Liver (tissue), 9 donors: ENCODE data around the gene CLEC1A. TPM values are rescaled to one million over a fixed set of nuclear protein-coding genes. Genes with fewer than 3 reads are reported as not detected.

Source experiments
- DNase-seq: peaks from one replicate; pipeline ENCODE4 v3.0.0-alpha.2; 2017; ENCODE audit warnings: low spot score
- H3K27ac ChIP-seq, 2 donors: one replicate each; pipeline ENCODE4 v1.7.0; 2013; ENCODE audit warnings: inconsistent platforms in 2 of 2, low read length in 2 of 2, control low read depth in 1 of 2, low read depth in 1 of 2, mild to moderate bottlenecking in 1 of 2
- H3K27me3 ChIP-seq, 4 donors: one replicate each; pipeline versions ENCODE4 v1.6.1 to v1.7.0; 2013; ENCODE audit warnings: low read length in 3 of 4, inconsistent platforms in 1 of 4, mild to moderate bottlenecking in 1 of 4, moderate library complexity in 1 of 4; ENCODE audit not compliant: control insufficient read depth in 4 of 4, insufficient read depth in 4 of 4
- H3K36me3 ChIP-seq, 4 donors: one replicate each; pipeline versions ENCODE4 v1.6.1 to v1.7.0; 2013; ENCODE audit warnings: low read length in 3 of 4, mild to moderate bottlenecking in 3 of 4, low read depth in 1 of 4, moderate library complexity in 1 of 4; ENCODE audit not compliant: control insufficient read depth in 4 of 4, insufficient read depth in 3 of 4
- H3K4me1 ChIP-seq, 4 donors: one replicate each; pipeline versions ENCODE4 v1.6.1 to v1.7.0; 2013; ENCODE audit warnings: low read length in 3 of 4, mild to moderate bottlenecking in 3 of 4, moderate library complexity in 1 of 4; ENCODE audit not compliant: control insufficient read depth in 4 of 4, insufficient read depth in 4 of 4
- H3K4me3 ChIP-seq, 3 donors: one replicate each; pipeline versions ENCODE4 v1.6.1 to v1.7.0; 2013; ENCODE audit warnings: low read length in 3 of 3, control low read depth in 1 of 3, low read depth in 1 of 3, mild to moderate bottlenecking in 1 of 3
- H3K9ac ChIP-seq, 2 donors: one replicate each; pipeline ENCODE4 v1.7.0; 2013; ENCODE audit warnings: low read length in 2 of 2, mild to moderate bottlenecking in 2 of 2, moderate library complexity in 2 of 2, control low read depth in 1 of 2, low read depth in 1 of 2
- H3K9me3 ChIP-seq, 4 donors: one replicate each; pipeline versions ENCODE4 v1.6.1 to v1.7.0; 2013; ENCODE audit warnings: low read length in 3 of 4; ENCODE audit not compliant: control insufficient read depth in 4 of 4
- ATF3 ChIP-seq: IDR thresholded peaks from 2 replicates; pipeline ENCODE4 v1.6.1; 2016; ENCODE audit warnings: antibody characterized with exemption
- EGR1 ChIP-seq, 2 donors: IDR thresholded peaks; 2 replicates each; pipeline ENCODE4 v1.6.1; 2016 to 2018; ENCODE audit warnings: antibody characterized with exemption in 2 of 2, low read depth in 2 of 2
- FOXA1 ChIP-seq: IDR thresholded peaks from 2 replicates; pipeline ENCODE4 v1.6.1; 2016; ENCODE audit warnings: antibody characterized with exemption
- FOXA2 ChIP-seq: IDR thresholded peaks from 2 replicates; pipeline ENCODE4 v1.6.1; 2016; ENCODE audit warnings: antibody characterized with exemption
- GABPA ChIP-seq, 2 donors: IDR thresholded peaks in 1 of 2; conservative IDR thresholded peaks in 1 of 2; 2 replicates each; pipeline ENCODE4 v1.6.1; 2016; ENCODE audit warnings: antibody characterized with exemption in 2 of 2, mild to moderate bottlenecking in 1 of 2, moderate library complexity in 1 of 2
- HNF4A ChIP-seq, 2 donors: conservative IDR thresholded peaks; 2 replicates each; pipeline ENCODE4 v1.6.1; 2016; ENCODE audit warnings: antibody characterized with exemption in 2 of 2, mild to moderate bottlenecking in 2 of 2
- JUND ChIP-seq, 2 donors: IDR thresholded peaks; 2 replicates each; pipeline ENCODE4 v1.6.1; 2016; ENCODE audit warnings: antibody characterized with exemption in 2 of 2
- MAX ChIP-seq: IDR thresholded peaks from 2 replicates; pipeline ENCODE4 v1.6.1; 2016; ENCODE audit warnings: antibody characterized with exemption
- NR2F2 ChIP-seq: IDR thresholded peaks from 2 replicates; pipeline ENCODE4 v1.6.1; 2016; ENCODE audit warnings: antibody characterized with exemption
- RAD21 ChIP-seq, 2 donors: IDR thresholded peaks; 2 replicates each; pipeline ENCODE4 v1.6.1; 2016; ENCODE audit warnings: antibody characterized with exemption in 2 of 2, mild to moderate bottlenecking in 2 of 2
- REST ChIP-seq: IDR thresholded peaks from 2 replicates; pipeline ENCODE4 v1.6.1; 2016; ENCODE audit warnings: antibody characterized with exemption, mild to moderate bottlenecking
- RXRA ChIP-seq, 2 donors: IDR thresholded peaks; 2 replicates each; pipeline ENCODE4 v1.6.1; 2017 to 2018; ENCODE audit warnings: antibody characterized with exemption in 2 of 2, mild to moderate bottlenecking in 1 of 2
- SP1 ChIP-seq: IDR thresholded peaks from 2 replicates; pipeline ENCODE4 v1.6.1; 2018; ENCODE audit warnings: antibody characterized with exemption, mild to moderate bottlenecking
- TAF1 ChIP-seq: conservative IDR thresholded peaks from 2 replicates; pipeline ENCODE4 v1.6.1; 2016; ENCODE audit warnings: antibody characterized with exemption, mild to moderate bottlenecking
- YY1 ChIP-seq: IDR thresholded peaks from 2 replicates; pipeline ENCODE4 v1.6.1; 2016; ENCODE audit warnings: antibody characterized with exemption, mild to moderate bottlenecking
- ZBTB33 ChIP-seq: IDR thresholded peaks from 2 replicates; pipeline ENCODE4 v1.6.1; 2016; ENCODE audit warnings: antibody characterized with exemption
- WGBS: extraction: QIAGEN DNeasy Blood & Tissue Kit; methylation state at CpG from one replicate; pipeline ENCODE4 v1.1.7; 2013; 5-methylcytosine and 5-hydroxymethylcytosine counted together
- polyA plus RNA-seq, 2 donors: library from polyadenylated mRNA; stranded (reverse) in 1 of 2; unstranded in 1 of 2; fragments of 200-250 nt in 1 of 2; fragments of >200 nt in 1 of 2; fragmentation: Nextera tagmentation in 1 of 2; extraction: Ambion mirVana in 1 of 2; gene quantifications; one replicate each; pipeline versions ENCODE4 v1.2.1 to v1.2.3, GENCODE V29; 2013 to 2015
- total RNA-seq, 2 donors: library from RNA; depleted of rRNA; stranded (reverse); fragments of >200 nt; gene quantifications; one replicate each; pipeline ENCODE4 v1.2.3, GENCODE V29; 2014
- TF ChIP-seq, protein P1 (sequence below): fragments of 150-350 bp; IDR thresholded peaks from 2 replicates; pipeline ENCODE4 v1.5.1; 2017; ENCODE audit warnings: improper control_type of control experiment, low read depth, low read length; ENCODE audit not compliant: missing input control
- donor health status: healthy.
- donor health status: healthy.
- donor health status: healthy.
- donor health status: healthy.
- donor health status: healthy.

The CLEC1A gene
- total and polyA plus RNA-seq, 4 donors: 0.09 to 2.1 (median 1.1) TPM

DNA sequence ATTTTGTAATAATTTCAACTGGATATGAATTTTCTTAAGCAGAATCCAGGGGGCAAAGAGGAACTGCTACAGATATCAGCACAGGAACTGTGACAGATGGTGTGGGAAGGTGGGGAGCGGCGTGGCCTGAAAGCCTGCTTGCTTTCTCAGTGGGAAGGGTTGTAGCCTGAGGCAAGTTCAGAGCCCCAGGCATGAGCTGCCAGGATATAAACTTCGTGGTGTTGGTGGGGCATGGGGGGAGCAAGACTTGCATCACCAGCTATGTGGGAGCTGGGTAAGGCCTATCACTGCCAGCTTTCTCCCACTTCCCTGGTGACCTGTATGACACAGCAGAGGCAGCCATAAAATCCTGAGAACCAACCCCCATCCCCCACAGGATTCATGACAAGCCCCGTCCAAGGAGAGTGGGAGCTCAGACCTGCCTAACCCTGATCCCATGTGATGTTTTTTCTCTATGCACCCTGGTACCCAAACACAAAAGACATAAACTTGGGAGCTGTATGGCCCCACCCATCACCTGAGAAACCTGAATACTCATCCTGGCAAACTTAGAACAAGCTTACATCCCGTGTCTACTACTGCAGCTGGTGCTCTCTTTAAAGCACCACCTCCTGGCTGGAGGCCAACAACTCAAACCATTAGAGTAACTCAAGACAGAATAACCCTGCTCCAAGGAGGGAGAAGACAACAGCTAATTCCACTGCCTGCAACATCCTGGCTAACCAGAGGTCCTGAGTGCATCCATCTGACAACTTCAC is 16.5 kb downstream of the CLEC1A start:
- H3K4me1 ChIP-seq: peaks cover 2 to 8% (median 4%) of the 10 kb centered on the region in 4 donors
- H3K9me3 ChIP-seq: no peaks in the 10 kb centered on the region
- WGBS: 80% methylated on average over 5 of the region's 5 CpGs
- H3K27me3 ChIP-seq: no peaks in the 10 kb centered on the region
- H3K27ac ChIP-seq: no peak overlapping the region
- no peak overlapping the region for H3K4me3 ChIP-seq
- H3K9ac ChIP-seq: no peak overlapping the region
- TF ChIP-seq JUND (IDR thresholded peaks at IDR 0.05) (no peak), RXRA (IDR thresholded peaks at IDR 0.05) (no peak), HNF4A (conservative IDR thresholded peaks at IDR 0.05) (no peak)
- TF ChIP-seq, protein P1, sequence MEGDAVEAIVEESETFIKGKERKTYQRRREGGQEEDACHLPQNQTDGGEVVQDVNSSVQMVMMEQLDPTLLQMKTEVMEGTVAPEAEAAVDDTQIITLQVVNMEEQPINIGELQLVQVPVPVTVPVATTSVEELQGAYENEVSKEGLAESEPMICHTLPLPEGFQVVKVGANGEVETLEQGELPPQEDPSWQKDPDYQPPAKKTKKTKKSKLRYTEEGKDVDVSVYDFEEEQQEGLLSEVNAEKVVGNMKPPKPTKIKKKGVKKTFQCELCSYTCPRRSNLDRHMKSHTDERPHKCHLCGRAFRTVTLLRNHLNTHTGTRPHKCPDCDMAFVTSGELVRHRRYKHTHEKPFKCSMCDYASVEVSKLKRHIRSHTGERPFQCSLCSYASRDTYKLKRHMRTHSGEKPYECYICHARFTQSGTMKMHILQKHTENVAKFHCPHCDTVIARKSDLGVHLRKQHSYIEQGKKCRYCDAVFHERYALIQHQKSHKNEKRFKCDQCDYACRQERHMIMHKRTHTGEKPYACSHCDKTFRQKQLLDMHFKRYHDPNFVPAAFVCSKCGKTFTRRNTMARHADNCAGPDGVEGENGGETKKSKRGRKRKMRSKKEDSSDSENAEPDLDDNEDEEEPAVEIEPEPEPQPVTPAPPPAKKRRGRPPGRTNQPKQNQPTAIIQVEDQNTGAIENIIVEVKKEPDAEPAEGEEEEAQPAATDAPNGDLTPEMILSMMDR: no peak
- no peak for DNase-seq
- no peaks in the 10 kb centered on the region for H3K36me3 ChIP-seq

GRCh38 chr12:10075451-10075850 is 23.3 kb downstream of the CLEC1A start:
- no peaks in the 10 kb centered on the region for H3K36me3 ChIP-seq
- DNase-seq: no peak
- TF ChIP-seq RXRA (IDR thresholded peaks at IDR 0.05) (no peak), ATF3 (no peak), FOXA2 (no peak), HNF4A (conservative IDR thresholded peaks at IDR 0.05) (no peak), RAD21 (IDR thresholded peaks at IDR 0.05) (no peak), EGR1 (IDR thresholded peaks at IDR 0.05; ENCODE audit: low read depth in 2 of 2) (no peak), GABPA (IDR thresholded peaks at IDR 0.05 in 1 of 2, conservative IDR thresholded peaks at IDR 0.05 in 1 of 2) (no peak), SP1 (no peak), YY1 (no peak), TAF1 (no peak), MAX (no peak), JUND (IDR thresholded peaks at IDR 0.05) (no peak), FOXA1 (no peak), ZBTB33 (no peak), REST (no peak), NR2F2 (no peak)
- no peaks in the 10 kb centered on the region for H3K27me3 ChIP-seq
- H3K27ac ChIP-seq: no peak overlapping the region
- no peak overlapping the region for H3K9ac ChIP-seq
- H3K4me3 ChIP-seq: no peak overlapping the region
- H3K4me1 ChIP-seq: no peaks in the 10 kb centered on the region
- no peaks in the 10 kb centered on the region for H3K9me3 ChIP-seq
